Measurements from ENCODE around the gene LRRC74B. TPM values are rescaled to one million over a fixed set of nuclear protein-coding genes. Genes with fewer than 3 reads are reported as not detected.

LRRC74B gene
- total and polyA plus RNA-seq, 2 experiments from 2014 or later = not detected

DNA sequence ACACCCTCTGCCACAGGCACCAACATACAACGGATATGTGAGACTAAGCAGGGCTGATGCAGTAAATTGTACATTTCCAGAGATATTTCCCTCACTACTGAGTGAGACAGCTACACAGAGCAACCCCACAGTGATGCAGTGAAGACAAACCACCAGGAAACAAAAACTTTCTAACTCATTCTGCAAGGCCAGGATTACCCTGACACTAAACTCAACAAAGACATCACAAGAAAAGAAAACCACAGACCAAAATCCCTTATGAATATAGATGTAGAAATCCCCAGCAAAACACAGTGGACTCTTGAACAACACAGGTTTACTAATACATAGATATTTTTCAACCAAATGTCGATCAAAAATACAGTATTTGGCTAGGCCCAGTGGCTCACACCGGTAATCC, 11.9 kb upstream of the LRRC74B start:
- Histone ChIP-seq H3K36me3 (ENCODE audit: insufficient read depth) (no peaks in the 10 kb centered on the region), H3K9me2 (ENCODE audit: insufficient read depth) (no peaks in the 10 kb centered on the region), H3K27ac (ENCODE audit: low read depth) (no peak overlapping the region), H3K4me2 (no peak overlapping the region), H3K27me3 (ENCODE audit: insufficient read depth) (peaks cover 26% of the 10 kb centered on the region), H3K79me2 (replicated peaks; ENCODE audit: insufficient read depth) (no peaks in the 10 kb centered on the region), H3K4me3 (no peak overlapping the region), H3K4me1 (ENCODE audit: insufficient read depth) (peaks cover 3% of the 10 kb centered on the region; the same call in 1 of the 2 replicates), H4K20me1 (replicated peaks; ENCODE audit: insufficient read depth) (no peaks in the 10 kb centered on the region), H2AFZ (no peak overlapping the region), H3F3A (replicated peaks; ENCODE audit: low read depth) (no peaks in the 10 kb centered on the region)
- ATAC-seq (no peak), DNase-seq (ENCODE audit: low spot score) (no peak)
- Mint-ChIP-seq H3K9me3 (no peaks in the 10 kb centered on the region; the same call in 2 of the 3 replicates), H3K27ac (no peak overlapping the region), H3K36me3 (ENCODE audit: low read depth) (no peaks in the 10 kb centered on the region), H3K27me3 (ENCODE audit: insufficient read depth, low read depth, poor library complexity) (peaks cover 34% of the 10 kb centered on the region), H3K4me1 (peaks cover 8% of the 10 kb centered on the region), H3K4me3 (no peak overlapping the region)
- TF ChIP-seq POLR2AphosphoS5 (IDR thresholded peaks at IDR 0.05; ENCODE audit: low read depth) (no peak), STAT1 (IDR thresholded peaks at IDR 0.05; ENCODE audit: unreplicated experiment) (no peak), ZNF114 (CRISPR knock-in tag; IDR thresholded peaks at IDR 0.05) (no peak), JUNB (IDR thresholded peaks at IDR 0.05; ENCODE audit: unreplicated experiment) (no peak), EZH2phosphoT487 (IDR thresholded peaks at IDR 0.05; ENCODE audit: unreplicated experiment) (no peak), ZNF331 (CRISPR knock-in tag; IDR thresholded peaks at IDR 0.05; ENCODE audit: low read depth) (no peak), CREB1 (CRISPR knock-in tag; IDR thresholded peaks at IDR 0.05; ENCODE audit: low read depth) (no peak), EZH2 (IDR thresholded peaks at IDR 0.05; ENCODE audit: low read depth, unreplicated experiment) (no peak)
- TF ChIP-seq, protein P1, sequence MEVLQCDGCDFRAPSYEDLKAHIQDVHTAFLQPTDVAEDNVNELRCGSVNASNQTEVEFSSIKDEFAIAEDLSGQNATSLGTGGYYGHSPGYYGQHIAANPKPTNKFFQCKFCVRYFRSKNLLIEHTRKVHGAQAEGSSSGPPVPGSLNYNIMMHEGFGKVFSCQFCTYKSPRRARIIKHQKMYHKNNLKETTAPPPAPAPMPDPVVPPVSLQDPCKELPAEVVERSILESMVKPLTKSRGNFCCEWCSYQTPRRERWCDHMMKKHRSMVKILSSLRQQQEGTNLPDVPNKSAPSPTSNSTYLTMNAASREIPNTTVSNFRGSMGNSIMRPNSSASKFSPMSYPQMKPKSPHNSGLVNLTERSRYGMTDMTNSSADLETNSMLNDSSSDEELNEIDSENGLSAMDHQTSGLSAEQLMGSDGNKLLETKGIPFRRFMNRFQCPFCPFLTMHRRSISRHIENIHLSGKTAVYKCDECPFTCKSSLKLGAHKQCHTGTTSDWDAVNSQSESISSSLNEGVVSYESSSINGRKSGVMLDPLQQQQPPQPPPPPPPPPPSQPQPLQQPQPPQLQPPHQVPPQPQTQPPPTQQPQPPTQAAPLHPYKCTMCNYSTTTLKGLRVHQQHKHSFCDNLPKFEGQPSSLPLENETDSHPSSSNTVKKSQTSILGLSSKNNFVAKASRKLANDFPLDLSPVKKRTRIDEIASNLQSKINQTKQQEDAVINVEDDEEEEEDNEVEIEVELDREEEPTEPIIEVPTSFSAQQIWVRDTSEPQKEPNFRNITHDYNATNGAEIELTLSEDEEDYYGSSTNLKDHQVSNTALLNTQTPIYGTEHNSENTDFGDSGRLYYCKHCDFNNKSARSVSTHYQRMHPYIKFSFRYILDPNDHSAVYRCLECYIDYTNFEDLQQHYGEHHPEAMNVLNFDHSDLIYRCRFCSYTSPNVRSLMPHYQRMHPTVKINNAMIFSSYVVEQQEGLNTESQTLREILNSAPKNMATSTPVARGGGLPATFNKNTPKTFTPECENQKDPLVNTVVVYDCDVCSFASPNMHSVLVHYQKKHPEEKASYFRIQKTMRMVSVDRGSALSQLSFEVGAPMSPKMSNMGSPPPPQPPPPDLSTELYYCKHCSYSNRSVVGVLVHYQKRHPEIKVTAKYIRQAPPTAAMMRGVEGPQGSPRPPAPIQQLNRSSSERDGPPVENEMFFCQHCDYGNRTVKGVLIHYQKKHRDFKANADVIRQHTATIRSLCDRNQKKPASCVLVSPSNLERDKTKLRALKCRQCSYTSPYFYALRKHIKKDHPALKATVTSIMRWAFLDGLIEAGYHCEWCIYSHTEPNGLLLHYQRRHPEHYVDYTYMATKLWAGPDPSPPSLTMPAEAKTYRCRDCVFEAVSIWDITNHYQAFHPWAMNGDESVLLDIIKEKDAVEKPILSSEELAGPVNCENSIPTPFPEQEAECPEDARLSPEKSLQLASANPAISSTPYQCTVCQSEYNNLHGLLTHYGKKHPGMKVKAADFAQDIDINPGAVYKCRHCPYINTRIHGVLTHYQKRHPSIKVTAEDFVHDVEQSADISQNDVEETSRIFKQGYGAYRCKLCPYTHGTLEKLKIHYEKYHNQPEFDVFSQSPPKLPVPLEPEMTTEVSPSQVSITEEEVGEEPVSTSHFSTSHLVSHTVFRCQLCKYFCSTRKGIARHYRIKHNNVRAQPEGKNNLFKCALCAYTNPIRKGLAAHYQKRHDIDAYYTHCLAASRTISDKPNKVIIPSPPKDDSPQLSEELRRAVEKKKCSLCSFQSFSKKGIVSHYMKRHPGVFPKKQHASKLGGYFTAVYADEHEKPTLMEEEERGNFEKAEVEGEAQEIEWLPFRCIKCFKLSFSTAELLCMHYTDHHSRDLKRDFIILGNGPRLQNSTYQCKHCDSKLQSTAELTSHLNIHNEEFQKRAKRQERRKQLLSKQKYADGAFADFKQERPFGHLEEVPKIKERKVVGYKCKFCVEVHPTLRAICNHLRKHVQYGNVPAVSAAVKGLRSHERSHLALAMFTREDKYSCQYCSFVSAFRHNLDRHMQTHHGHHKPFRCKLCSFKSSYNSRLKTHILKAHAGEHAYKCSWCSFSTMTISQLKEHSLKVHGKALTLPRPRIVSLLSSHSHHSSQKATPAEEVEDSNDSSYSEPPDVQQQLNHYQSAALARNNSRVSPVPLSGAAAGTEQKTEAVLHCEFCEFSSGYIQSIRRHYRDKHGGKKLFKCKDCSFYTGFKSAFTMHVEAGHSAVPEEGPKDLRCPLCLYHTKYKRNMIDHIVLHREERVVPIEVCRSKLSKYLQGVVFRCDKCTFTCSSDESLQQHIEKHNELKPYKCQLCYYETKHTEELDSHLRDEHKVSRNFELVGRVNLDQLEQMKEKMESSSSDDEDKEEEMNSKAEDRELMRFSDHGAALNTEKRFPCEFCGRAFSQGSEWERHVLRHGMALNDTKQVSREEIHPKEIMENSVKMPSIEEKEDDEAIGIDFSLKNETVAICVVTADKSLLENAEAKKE (CRISPR knock-in tag; IDR thresholded peaks at IDR 0.05) = no peak
- TF ChIP-seq, protein P2, sequence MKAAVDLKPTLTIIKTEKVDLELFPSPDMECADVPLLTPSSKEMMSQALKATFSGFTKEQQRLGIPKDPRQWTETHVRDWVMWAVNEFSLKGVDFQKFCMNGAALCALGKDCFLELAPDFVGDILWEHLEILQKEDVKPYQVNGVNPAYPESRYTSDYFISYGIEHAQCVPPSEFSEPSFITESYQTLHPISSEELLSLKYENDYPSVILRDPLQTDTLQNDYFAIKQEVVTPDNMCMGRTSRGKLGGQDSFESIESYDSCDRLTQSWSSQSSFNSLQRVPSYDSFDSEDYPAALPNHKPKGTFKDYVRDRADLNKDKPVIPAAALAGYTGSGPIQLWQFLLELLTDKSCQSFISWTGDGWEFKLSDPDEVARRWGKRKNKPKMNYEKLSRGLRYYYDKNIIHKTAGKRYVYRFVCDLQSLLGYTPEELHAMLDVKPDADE (IDR thresholded peaks at IDR 0.05) = no peak
- TF ChIP-seq, protein P3, sequence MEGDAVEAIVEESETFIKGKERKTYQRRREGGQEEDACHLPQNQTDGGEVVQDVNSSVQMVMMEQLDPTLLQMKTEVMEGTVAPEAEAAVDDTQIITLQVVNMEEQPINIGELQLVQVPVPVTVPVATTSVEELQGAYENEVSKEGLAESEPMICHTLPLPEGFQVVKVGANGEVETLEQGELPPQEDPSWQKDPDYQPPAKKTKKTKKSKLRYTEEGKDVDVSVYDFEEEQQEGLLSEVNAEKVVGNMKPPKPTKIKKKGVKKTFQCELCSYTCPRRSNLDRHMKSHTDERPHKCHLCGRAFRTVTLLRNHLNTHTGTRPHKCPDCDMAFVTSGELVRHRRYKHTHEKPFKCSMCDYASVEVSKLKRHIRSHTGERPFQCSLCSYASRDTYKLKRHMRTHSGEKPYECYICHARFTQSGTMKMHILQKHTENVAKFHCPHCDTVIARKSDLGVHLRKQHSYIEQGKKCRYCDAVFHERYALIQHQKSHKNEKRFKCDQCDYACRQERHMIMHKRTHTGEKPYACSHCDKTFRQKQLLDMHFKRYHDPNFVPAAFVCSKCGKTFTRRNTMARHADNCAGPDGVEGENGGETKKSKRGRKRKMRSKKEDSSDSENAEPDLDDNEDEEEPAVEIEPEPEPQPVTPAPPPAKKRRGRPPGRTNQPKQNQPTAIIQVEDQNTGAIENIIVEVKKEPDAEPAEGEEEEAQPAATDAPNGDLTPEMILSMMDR (conservative IDR thresholded peaks at IDR 0.05; ENCODE audit: low read depth in 2 of 2) = no peak
